HG03135 (cell line): ENCODE results near the gene KCTD7.
"Not testable (repeated sequence)": the region's sequence is repeated elsewhere in the genome, so short reads cannot be mapped to it uniquely, and the experiment has no call there.

Experiments used
- ATAC-seq: cut with Tn5 transposase; IDR thresholded peaks from one replicate; pipeline ENCODE4 v1.9.1; 2021; ENCODE audit warnings: mild to moderate bottlenecking, moderate library complexity; ENCODE audit not compliant: unreplicated experiment

The KCTD7 gene

GRCh38 chr7:66628361-66629221 lies at the start of gene KCTD7:
KCTD7 (plus strand) TSS chr7:66628881; CDS start chr7:66629065, 184 bp downstream.
- peak; percentile 95 for ATAC-seq

- ATAC-seq: not testable (repeated sequence)
Measured at GRCh38 chr7:66580380-66580779, 48.3 kb upstream of the KCTD7 start.

- ATAC-seq: not testable (repeated sequence)
Measured at GRCh38 chr7:66582816-66583489, 45.7 kb upstream of the KCTD7 start.

- no peak for ATAC-seq
Measured at GRCh38 chr7:66583490-66584110, 45.1 kb upstream of the KCTD7 start.

- no peak for ATAC-seq
Measured at GRCh38 chr7:66586181-66586580, 42.5 kb upstream of the KCTD7 start.

GRCh38 chr7:66588226-66588625 lies 40.5 kb upstream of the KCTD7 start:
- ATAC-seq: not testable (repeated sequence)

- not testable (repeated sequence) for ATAC-seq
Measured at GRCh38 chr7:66588856-66589570, 39.7 kb upstream of the KCTD7 start.

- not testable (repeated sequence) for ATAC-seq
Measured at GRCh38 chr7:66590302-66591057, 38.2 kb upstream of the KCTD7 start.

GRCh38 chr7:66591058-66591798 lies 37.5 kb upstream of the KCTD7 start:
- peak; percentile 24 for ATAC-seq

GRCh38 chr7:66591799-66592596 lies 36.7 kb upstream of the KCTD7 start:
- ATAC-seq: peak; percentile 98

GRCh38 chr7:66592597-66593146 lies 36.0 kb upstream of the KCTD7 start:
- not testable (repeated sequence) for ATAC-seq

GRCh38 chr7:66594082-66594481 lies 34.6 kb upstream of the KCTD7 start:
- not testable (repeated sequence) for ATAC-seq

- no peak for ATAC-seq
Measured at GRCh38 chr7:66597461-66597860, 31.2 kb upstream of the KCTD7 start.

GRCh38 chr7:66602159-66602558 lies 26.5 kb upstream of the KCTD7 start:
- ATAC-seq: no peak

GRCh38 chr7:66604198-66604597 lies 24.5 kb upstream of the KCTD7 start:
- ATAC-seq: no peak

- not testable (repeated sequence) for ATAC-seq
Measured at GRCh38 chr7:66606540-66607291, 22.0 kb upstream of the KCTD7 start.

- no peak for ATAC-seq
Measured at GRCh38 chr7:66609176-66609575, 19.5 kb upstream of the KCTD7 start.

- ATAC-seq: not testable (repeated sequence)
Measured at GRCh38 chr7:66614596-66614995, 14.1 kb upstream of the KCTD7 start.
